CD1c-positive myeloid dendritic cell (primary cell): ENCODE measurements around the gene BCAM.

Experiments used
- DNase-seq: peaks from one replicate; pipeline ENCODE4 v3.0.0-alpha.2; 2016; ENCODE audit errors: extremely low spot score

Gene BCAM

GRCh38 chr19:44789943-44790483, 18.9 kb upstream of the BCAM start:
- peak; percentile 40 for DNase-seq

- DNase-seq, result no peak
Observed at GRCh38 chr19:44792281-44792680, 16.6 kb upstream of the BCAM start.

- DNase-seq, result no peak
Observed at GRCh38 chr19:44794610-44795009, 14.3 kb upstream of the BCAM start.

GRCh38 chr19:44795398-44795987, 13.4 kb upstream of the BCAM start:
- no peak for DNase-seq

GRCh38 chr19:44796701-44797115, 12.2 kb upstream of the BCAM start:
- DNase-seq, result no peak

DNA sequence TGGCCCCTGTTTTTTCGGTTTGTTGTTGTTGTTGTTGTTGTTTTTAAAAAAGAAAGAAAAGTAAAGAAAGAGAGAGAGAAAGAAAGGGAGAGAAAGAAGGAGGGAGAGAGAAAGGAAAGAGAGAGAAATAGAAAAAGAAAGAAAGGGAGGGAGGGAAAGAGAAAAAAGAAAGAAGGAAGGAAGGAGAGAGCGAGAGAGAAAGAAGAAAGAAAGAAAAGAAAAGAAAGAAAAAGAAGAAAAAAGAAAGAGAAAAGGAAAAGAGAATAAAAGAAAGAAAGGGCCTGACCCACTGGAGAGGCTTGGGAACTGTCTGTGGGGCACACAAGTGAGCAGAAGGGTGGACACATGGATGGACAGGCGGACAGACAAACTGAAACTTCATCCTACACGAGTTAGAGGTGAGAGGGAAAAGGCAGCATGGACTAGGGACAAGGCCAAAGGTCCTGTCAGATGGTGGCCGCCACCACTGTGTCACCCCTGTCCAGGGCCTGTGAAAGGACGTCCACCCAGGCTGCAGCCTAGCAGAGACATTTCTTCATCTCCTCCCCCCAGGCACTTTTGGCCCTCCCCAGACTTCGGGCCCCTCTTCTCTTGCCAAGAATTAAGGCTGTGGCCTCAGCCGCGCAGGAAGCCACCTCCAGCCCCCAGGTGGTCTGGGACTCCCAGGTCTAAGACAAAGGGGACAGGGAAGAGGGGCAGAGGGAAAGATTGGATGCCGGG, 9.1 kb upstream of the BCAM start:
- DNase-seq, result no peak

DNA sequence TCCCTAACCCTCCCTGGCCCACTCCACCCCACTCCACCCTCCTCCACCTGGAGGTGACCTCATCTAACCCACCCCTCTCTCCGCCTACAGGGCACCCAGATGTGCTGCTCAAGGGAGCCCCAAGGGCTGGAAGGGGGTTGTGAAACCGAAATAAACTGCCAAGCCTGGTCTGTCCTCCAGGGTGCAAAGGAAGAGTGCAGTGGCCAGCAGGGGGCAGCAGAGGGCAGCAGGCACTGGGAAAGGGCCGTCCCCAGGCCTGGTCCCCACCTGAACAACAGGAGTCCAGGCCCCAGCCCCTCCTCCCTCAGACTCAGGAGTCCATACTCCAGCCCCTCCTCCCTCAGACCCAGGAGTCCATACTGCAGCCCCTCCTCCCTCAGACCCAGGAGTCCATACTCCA, 8.4 kb upstream of the BCAM start:
- DNase-seq, result peak; percentile 88

- DNase-seq, result no peak
Observed at GRCh38 chr19:44803442-44804428, 5.2 kb upstream of the BCAM start.

- no peak for DNase-seq
Observed at GRCh38 chr19:44806291-44806690, 2.6 kb upstream of the BCAM start.

GRCh38 chr19:44807162-44807561, 1.7 kb upstream of the BCAM start:
- DNase-seq, result no peak

DNA sequence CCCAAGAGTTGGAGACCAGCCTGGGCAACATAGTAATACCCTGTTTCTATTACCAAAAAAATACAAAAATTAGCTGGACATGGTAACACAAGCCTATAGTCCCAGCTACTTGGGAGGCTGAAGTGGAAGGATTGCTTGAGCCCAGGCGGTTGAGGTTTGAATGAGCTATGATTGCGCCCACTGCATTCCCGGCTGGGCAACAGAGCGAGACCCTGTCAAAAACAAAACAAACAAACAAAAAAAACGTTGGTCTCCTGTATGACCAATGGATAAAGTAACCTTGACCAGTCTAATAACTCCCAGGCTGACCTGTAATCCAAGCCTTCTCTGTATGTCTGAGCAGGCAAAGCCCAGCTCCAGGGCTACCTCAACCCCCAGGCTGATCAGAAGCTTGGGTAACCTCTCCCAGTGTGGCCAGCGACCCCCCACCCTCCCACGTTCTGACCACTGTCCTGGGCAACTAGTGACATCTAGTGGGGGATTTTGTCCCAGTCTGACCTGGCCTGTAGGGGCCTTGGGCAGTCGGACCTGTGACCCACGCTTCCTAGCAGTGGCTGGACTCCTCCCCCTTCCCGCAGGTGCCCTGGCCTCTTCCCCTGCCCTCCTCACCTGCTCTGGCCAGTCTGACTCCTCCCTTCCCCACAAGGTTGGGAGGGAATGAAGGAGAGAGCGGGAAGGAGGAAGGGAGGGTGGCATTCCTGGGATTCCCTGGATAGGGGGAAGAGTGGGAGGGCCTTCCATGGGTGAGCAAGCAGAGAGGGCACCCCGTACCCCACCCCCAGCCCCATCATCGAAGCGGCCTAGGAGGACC, 1.0 kb upstream of the BCAM start:
- no peak for DNase-seq

- no peak for DNase-seq
Observed at GRCh38 chr19:44809577-44810233, 802 bp downstream of the BCAM start.

DNA sequence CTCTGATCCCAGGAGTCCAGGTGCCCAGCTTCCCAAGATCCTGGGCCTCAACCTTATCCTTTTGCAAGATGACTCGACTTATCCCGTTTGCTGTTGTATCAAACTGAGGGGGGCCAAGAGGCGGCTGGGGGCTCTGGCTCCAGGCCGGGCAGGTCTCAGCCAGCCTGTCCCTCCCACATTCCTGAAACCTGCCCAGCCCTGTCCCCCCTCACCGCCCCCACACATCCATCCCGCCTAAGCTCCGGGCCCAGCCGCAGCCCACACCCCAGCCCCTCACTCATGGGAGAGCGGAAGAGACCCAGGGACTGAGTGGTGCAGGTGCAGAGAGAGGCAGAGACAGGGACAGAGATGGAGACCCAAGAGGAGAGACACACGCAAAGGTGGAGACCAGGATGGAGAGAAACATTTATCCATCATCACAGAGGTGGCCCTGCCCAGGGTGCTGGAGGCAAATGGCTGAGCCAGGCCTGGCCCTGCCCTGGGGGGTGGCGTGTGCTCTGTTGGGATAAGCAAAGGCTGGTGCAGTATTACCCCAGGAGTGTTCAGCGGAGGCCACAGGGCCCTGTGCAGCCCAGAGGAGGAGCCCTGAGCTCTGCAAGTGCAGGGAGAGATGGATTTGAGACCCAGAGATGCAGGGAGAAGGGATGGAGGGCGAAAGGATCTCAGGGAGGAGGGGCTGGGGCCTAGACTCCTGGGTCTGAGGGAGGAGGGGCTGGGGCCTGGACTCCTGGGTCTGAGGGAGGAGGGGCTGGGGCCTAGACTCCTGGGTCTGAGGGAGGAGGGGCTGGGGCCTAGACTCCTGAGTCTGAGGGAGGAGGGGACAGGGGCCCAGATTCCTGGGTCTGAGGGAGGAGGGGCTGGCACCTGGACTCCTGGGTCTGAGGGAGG, 1.6 kb downstream of the BCAM start:
- DNase-seq, result no peak

- DNase-seq, result no peak
Observed at GRCh38 chr19:44811122-44811419, 2.2 kb downstream of the BCAM start.

DNA sequence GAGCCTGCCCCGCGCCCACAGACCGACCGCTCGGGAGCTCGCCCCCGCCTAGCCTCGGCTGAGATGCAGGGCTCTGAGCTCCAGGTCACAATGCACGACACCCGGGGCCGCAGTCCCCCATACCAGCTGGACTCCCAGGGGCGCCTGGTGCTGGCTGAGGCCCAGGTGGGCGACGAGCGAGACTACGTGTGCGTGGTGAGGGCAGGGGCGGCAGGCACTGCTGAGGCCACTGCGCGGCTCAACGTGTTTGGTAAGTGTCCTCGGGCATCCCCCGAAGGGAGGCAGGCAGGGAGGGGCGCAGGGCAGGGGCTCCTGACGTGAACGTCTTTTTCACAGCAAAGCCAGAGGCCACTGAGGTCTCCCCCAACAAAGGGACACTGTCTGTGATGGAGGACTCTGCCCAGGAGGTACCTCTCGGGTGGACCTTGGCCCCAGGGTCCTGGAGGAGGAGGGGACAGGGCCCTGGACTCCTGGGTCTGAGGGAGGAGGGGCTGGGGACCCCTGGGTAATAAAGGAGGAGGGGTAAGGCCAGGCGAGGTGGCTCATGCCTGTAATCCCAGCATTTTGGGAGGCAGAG, 3.3 kb downstream of the BCAM start:
- DNase-seq, result no peak

- no peak for DNase-seq
Observed at GRCh38 chr19:44813070-44813840, 4.4 kb downstream of the BCAM start.

DNA sequence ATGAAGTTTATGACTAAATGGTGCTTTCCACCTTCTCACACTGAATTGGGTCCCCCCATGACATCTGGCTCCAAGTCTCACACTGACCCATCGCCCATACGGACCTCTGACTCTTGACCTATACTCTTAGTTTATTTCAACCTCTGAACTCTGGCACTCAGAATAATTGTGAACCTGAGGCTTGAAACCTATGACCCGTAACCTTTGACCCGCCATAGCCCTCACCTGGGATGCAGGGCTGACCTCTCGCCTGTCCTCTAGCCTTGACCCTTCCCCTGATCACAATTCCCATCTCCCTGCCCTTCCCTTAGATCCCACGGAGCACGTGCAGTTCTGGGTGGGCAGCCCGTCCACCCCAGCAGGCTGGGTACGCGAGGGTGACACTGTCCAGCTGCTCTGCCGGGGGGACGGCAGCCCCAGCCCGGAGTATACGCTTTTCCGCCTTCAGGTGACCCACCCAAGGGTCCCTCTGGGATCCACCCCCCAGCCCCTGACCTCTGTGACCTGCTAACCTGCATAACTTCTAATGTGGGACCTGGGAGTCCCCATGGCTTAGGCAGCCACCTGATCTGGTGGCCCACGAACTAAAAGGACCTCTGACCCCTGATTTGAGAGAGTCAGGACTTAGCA, 5.1 kb downstream of the BCAM start:
- no peak for DNase-seq

DNA sequence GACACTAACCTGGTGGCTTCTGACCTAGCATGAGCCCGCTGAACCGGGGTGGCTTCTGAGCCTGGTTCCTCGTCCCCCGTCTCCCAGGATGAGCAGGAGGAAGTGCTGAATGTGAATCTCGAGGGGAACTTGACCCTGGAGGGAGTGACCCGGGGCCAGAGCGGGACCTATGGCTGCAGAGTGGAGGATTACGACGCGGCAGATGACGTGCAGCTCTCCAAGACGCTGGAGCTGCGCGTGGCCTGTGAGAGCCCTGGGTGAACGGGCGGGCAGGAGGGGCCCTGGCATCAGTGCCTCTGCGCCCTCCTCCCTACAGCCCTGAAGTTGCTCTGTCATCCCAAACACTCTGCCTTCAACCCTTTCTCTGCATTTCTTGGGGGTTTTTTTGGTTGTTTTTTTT, 5.6 kb downstream of the BCAM start:
- DNase-seq, result peak; percentile 23
